Activated naive CD4-positive, alpha-beta T cell treated with Interleukin-2 at 50 U/mL for 16 hours (primary cell): ENCODE measurements around the gene DNAH17.

Experiments used
- DNase-seq: peaks from one replicate; pipeline ENCODE4 v3.0.0-alpha.2; 2020

Gene DNAH17

GRCh38 chr17:78577296-78577695 is at the start of gene DNAH17:
Gene DNAH17, minus strand, starts transcription at chr17:78577396. Its CDS starts 2,339 bp downstream, at chr17:78575057.
- no peak for DNase-seq

- no peak for DNase-seq
These were observed 47.3 kb upstream of the DNAH17 start for GRCh38 chr17:78624324-78625151.

GRCh38 chr17:78623541-78623940 is 46.3 kb upstream of the DNAH17 start:
- DNase-seq = no peak

- DNase-seq = no peak
These were observed 45.5 kb upstream of the DNAH17 start for GRCh38 chr17:78622491-78623265.

- DNase-seq = no peak
These were observed 44.7 kb upstream of the DNAH17 start for GRCh38 chr17:78621720-78622490.

GRCh38 chr17:78620099-78620498 is 42.9 kb upstream of the DNAH17 start:
- DNase-seq = no peak

- DNase-seq = no peak
These were observed 42.1 kb upstream of the DNAH17 start for GRCh38 chr17:78619334-78619733.

GRCh38 chr17:78618264-78619066 is 41.3 kb upstream of the DNAH17 start:
- no peak for DNase-seq

GRCh38 chr17:78617511-78618061 is 40.4 kb upstream of the DNAH17 start:
- DNase-seq = no peak

GRCh38 chr17:78616946-78617345 is 39.8 kb upstream of the DNAH17 start:
- DNase-seq = no peak

- DNase-seq = no peak
These were observed 38.4 kb upstream of the DNAH17 start for GRCh38 chr17:78615631-78616030.

GRCh38 chr17:78613416-78613815 is 36.2 kb upstream of the DNAH17 start:
- DNase-seq = no peak

- no peak for DNase-seq
These were observed 34.4 kb upstream of the DNAH17 start for GRCh38 chr17:78611607-78612006.

GRCh38 chr17:78610951-78611511 is 33.8 kb upstream of the DNAH17 start:
- DNase-seq = no peak

- no peak for DNase-seq
These were observed 32.0 kb upstream of the DNAH17 start for GRCh38 chr17:78609191-78609641.

- no peak for DNase-seq
These were observed 31.6 kb upstream of the DNAH17 start for GRCh38 chr17:78608804-78609186.

GRCh38 chr17:78608122-78608803 is 31.1 kb upstream of the DNAH17 start:
- DNase-seq = no peak

- DNase-seq = no peak
These were observed 29.8 kb upstream of the DNAH17 start for GRCh38 chr17:78607038-78607437.

- DNase-seq = no peak
These were observed 28.7 kb upstream of the DNAH17 start for GRCh38 chr17:78605886-78606285.

- DNase-seq = no peak
These were observed 28.2 kb upstream of the DNAH17 start for GRCh38 chr17:78605429-78605828.

- DNase-seq = no peak
These were observed 25.1 kb upstream of the DNAH17 start for GRCh38 chr17:78602246-78602645.
